A549 (cell line): ENCODE results near the gene CDHR2. TPM values are rescaled to one million over a fixed set of nuclear protein-coding genes. Genes with fewer than 3 reads are reported as not detected.

Source experiments
- ATAC-seq, 2 experiments: fragments of 200-7000 bp in 1 of 2; fragments of >200 bp in 1 of 2; cut with Nextera tagmentation in 1 of 2; cut with Tn5 transposase in 1 of 2; 3 replicates each; pipeline versions ENCODE4 v1.8.0 to v1.9.1; 2018 to 2020; ENCODE audit warnings: mild to moderate bottlenecking in 1 of 2, moderate library complexity in 1 of 2
- CTCF ChIA-PET: fragments of 300-600 bp; sonication (Branson Sonifier 250); formaldehyde crosslinking; extraction: SDS; loops from one replicate; lab custom pipeline; 2021; ENCODE audit warnings: antibody characterized with exemption, inconsistent platforms; lab: Yijun Ruan, JAX
- POLR2A ChIA-PET: fragments of 350-600 bp; formaldehyde crosslinking; extraction: SDS; loops from one replicate; lab custom pipeline; 2021; ENCODE audit warnings: antibody characterized with exemption, inconsistent platforms; lab: Yijun Ruan, JAX
- DNase-seq, 2 experiments: peaks; one replicate each; pipeline versions ENCODE4 v3.0.0 to v3.0.0-alpha.2; 2011 to 2016; ENCODE audit warnings: low read depth in 1 of 2, low spot score in 1 of 2
- FAIRE-seq: peaks from 2 replicates; lab custom pipeline; 2011; peaks lifted over from hg19 to GRCh38; lab: Jason Lieb, UNC
- H3K27ac ChIP-seq, 2 experiments: fragments of >200 bp; sonication (Bioruptor Twin); formaldehyde crosslinking; 3 replicates each; pipeline ENCODE4 v1.5.1; 2016 to 2017
- H3K4me1 ChIP-seq: fragments of >200 bp; sonication (Bioruptor Twin); formaldehyde crosslinking; 3 replicates; pipeline ENCODE4 v1.6.1; 2016
- H3K4me2 ChIP-seq: fragments of >200 bp; sonication (Bioruptor Twin); formaldehyde crosslinking; 3 replicates; pipeline ENCODE4 v1.6.1; 2016
- H3K4me3 ChIP-seq: fragments of >200 bp; sonication (Bioruptor Twin); formaldehyde crosslinking; 3 replicates; pipeline ENCODE4 v1.5.1; 2016
- H3K9me3 ChIP-seq: fragments of >200 bp; sonication (Bioruptor Twin); formaldehyde crosslinking; 3 replicates; pipeline ENCODE4 v1.6.1; 2016
- CBX2 ChIP-seq: fragments of 200-600 bp; sonication (generic); IDR thresholded peaks from 2 replicates; pipeline ENCODE4 v1.6.1; 2016; ENCODE audit warnings: low read depth, mild to moderate bottlenecking, borderline replicate concordance
- CBX8 ChIP-seq: fragments of 200-600 bp; sonication (generic); IDR thresholded peaks from 2 replicates; pipeline ENCODE4 v1.6.1; 2016
- CEBPB ChIP-seq, 2 experiments: fragments of >200 bp in 1 of 2; sonication (Bioruptor Twin) in 1 of 2; formaldehyde crosslinking in 1 of 2; IDR thresholded peaks; 2 replicates each; pipeline ENCODE4 v1.6.1; 2012 to 2016
- CHD4 ChIP-seq: fragments of 200-600 bp; sonication (generic); IDR thresholded peaks from 2 replicates; pipeline ENCODE4 v1.6.1; 2016; ENCODE audit warnings: antibody characterized with exemption, mild to moderate bottlenecking, borderline replicate concordance
- CTCF ChIP-seq: fragments of >200 bp; sonication (Bioruptor Twin); formaldehyde crosslinking; IDR thresholded peaks from 3 replicates; pipeline ENCODE4 v1.5.1; 2016
- EHMT2 ChIP-seq: fragments of 200-600 bp; sonication (generic); IDR thresholded peaks from 2 replicates; pipeline ENCODE4 v1.6.1; 2016; ENCODE audit warnings: antibody characterized with exemption, low read depth, mild to moderate bottlenecking, moderate library complexity
- ESRRA ChIP-seq: fragments of 150-350 bp; IDR thresholded peaks from 2 replicates; pipeline ENCODE4 v1.6.1; 2014; ENCODE audit warnings: mild to moderate bottlenecking, low read length, borderline replicate concordance
- FOSB ChIP-seq: fragments of 250-450 bp; sonication (Bioruptor Pico); IDR thresholded peaks from 2 replicates; pipeline ENCODE4 v1.5.0; 2020; ENCODE audit warnings: mild to moderate bottlenecking, moderate library complexity
- FOXS1 ChIP-seq: fragments of 250-450 bp; sonication (Bioruptor Pico); IDR thresholded peaks from 2 replicates; pipeline ENCODE4 v1.5.0; 2020; ENCODE audit warnings: mild to moderate bottlenecking, moderate library complexity
- MAFK ChIP-seq: fragments of 450-650 bp; IDR thresholded peaks from 2 replicates; pipeline ENCODE4 v1.6.1; 2014; ENCODE audit not compliant: partially characterized antibody
- MAX ChIP-seq: IDR thresholded peaks from 2 replicates; pipeline ENCODE4 v1.6.1; 2012
- MAZ ChIP-seq: fragments of 150-350 bp; IDR thresholded peaks from 2 replicates; pipeline ENCODE4 v1.6.1; 2014; ENCODE audit warnings: antibody characterized with exemption, low read depth, low read length, borderline replicate concordance
- MYC ChIP-seq: IDR thresholded peaks from 2 replicates; pipeline ENCODE4 v1.6.1; 2012; ENCODE audit warnings: mild to moderate bottlenecking, inconsistent platforms, low read length, improper control_type of control experiment, borderline replicate concordance
- NFE2L2 ChIP-seq: fragments of 150-350 bp; conservative IDR thresholded peaks from 2 replicates; pipeline ENCODE4 v1.6.1; 2014; ENCODE audit warnings: low read length
- NR3C1 ChIP-seq: fragments of >200 bp; sonication (Bioruptor Twin); formaldehyde crosslinking; IDR thresholded peaks from 3 replicates; pipeline ENCODE4 v1.6.1; 2017
- POLR2AphosphoS2 ChIP-seq: conservative IDR thresholded peaks from 2 replicates; pipeline ENCODE4 v1.6.1; 2012; ENCODE audit warnings: low read length, improper control_type of control experiment, inconsistent platforms
- RARB ChIP-seq: fragments of 250-450 bp; sonication (Bioruptor Pico); IDR thresholded peaks from 2 replicates; pipeline ENCODE4 v1.8.0; 2021; ENCODE audit warnings: mild to moderate bottlenecking, moderate library complexity
- RNF2 ChIP-seq: fragments of 200-600 bp; sonication (generic); IDR thresholded peaks from 2 replicates; pipeline ENCODE4 v1.6.1; 2016; ENCODE audit warnings: low read depth, mild to moderate bottlenecking, antibody characterized with exemption, moderate library complexity, borderline replicate concordance
- SMC3 ChIP-seq: fragments of >200 bp; sonication (Bioruptor Twin); formaldehyde crosslinking; IDR thresholded peaks from 3 replicates; pipeline ENCODE4 v1.6.1; 2018; ENCODE audit warnings: inconsistent platforms
- SREBF2 ChIP-seq: fragments of 450-650 bp; IDR thresholded peaks from 2 replicates; pipeline ENCODE4 v1.6.1; 2014; ENCODE audit warnings: mild to moderate bottlenecking, moderate library complexity
- ZC3H11A ChIP-seq: fragments of 450-650 bp; IDR thresholded peaks from 2 replicates; pipeline ENCODE4 v1.6.1; 2014; ENCODE audit warnings: antibody characterized with exemption, mild to moderate bottlenecking
- ZFP36 ChIP-seq: fragments of 450-650 bp; IDR thresholded peaks from 2 replicates; pipeline ENCODE4 v1.6.1; 2014; ENCODE audit warnings: borderline replicate concordance; ENCODE audit not compliant: partially characterized antibody
- ZNF302 ChIP-seq: fragments of 250-450 bp; sonication (Bioruptor Pico); IDR thresholded peaks from 2 replicates; pipeline ENCODE4 v1.9.0; 2021; ENCODE audit warnings: inconsistent platforms, mild to moderate bottlenecking, moderate library complexity
- ZSCAN20 ChIP-seq: fragments of 250-450 bp; sonication (Bioruptor Pico); IDR thresholded peaks from 2 replicates; pipeline ENCODE4 v1.8.0; 2022; ENCODE audit warnings: mild to moderate bottlenecking, moderate library complexity
- WGBS: methylation state at CpG from one replicate; pipeline ENCODE4 v1.1.6; 2017; ENCODE audit errors: missing lambda C conversion rate; 5-methylcytosine and 5-hydroxymethylcytosine counted together
- polyA plus RNA-seq, 4 experiments: library from polyadenylated mRNA; depleted of rRNA in 3 of 4; stranded (reverse); fragments of >200 nt; fragmentation: RNase III in 1 of 4; extraction: RNeasy Plus Mini Kit Qiagen cat#74134 plus additional on column Dnase treatment in 1 of 4; gene quantifications; 2 replicates in 3 of 4; 3 replicates in 1 of 4; pipeline ENCODE4 v1.2.3, GENCODE V29; 2011 to 2017

Gene CDHR2
- polyA plus RNA-seq, 2 of the 4 experiments (the other 2 are of a cell fraction) = 0.09 TPM; not detected in 1

GRCh38 chr5:176501333-176501732 is 47.8 kb upstream of the CDHR2 start:
- Histone ChIP-seq H3K4me2 (no peak overlapping the region), H3K27ac (no peak overlapping the region), H3K4me3 (no peak overlapping the region), H3K4me1 (peaks cover 18% of the 10 kb centered on the region; the same call in 2 of the 3 replicates)
- CTCF ChIA-PET = interaction anchor here (0.6 to 1.7 kb wide), 5 partner anchors 13 to 42 kb away, joined by 3 to 5 read pairs (median 3); no protein-coding TSS in a partner anchor
- FAIRE-seq = no peak
- DNase-seq = no peak
- no peak for TF ChIP-seq CEBPB (IDR thresholded peaks at IDR 0.05)
- no peak for TF ChIP-seq RARB
- TF ChIP-seq ZC3H11A = no peak
- TF ChIP-seq NR3C1 = no peak
- no peak for TF ChIP-seq RNF2
- TF ChIP-seq CTCF = no peak
- no peak for TF ChIP-seq ESRRA
- TF ChIP-seq CHD4 = no peak
- TF ChIP-seq MYC = no peak
- TF ChIP-seq, all 56 proteins: peak for 0
- POLR2A ChIA-PET = no interaction called here
- 95% methylated on average over 1 of the region's 1 CpG for WGBS
- no peaks in the 10 kb centered on the region for H3K9me3 ChIP-seq
- ATAC-seq = peak in 1 of 2 experiments; percentile 58; a peak in 3 of 6 replicates

GRCh38 chr5:176503496-176503895 is 45.6 kb upstream of the CDHR2 start:
- ATAC-seq (no peak), DNase-seq (no peak)
- TF ChIP-seq SMC3 (no peak), FOXS1 (CRISPR knock-in tag) (no peak), FOSB (CRISPR knock-in tag) (no peak), NR3C1 (no peak), POLR2AphosphoS2 (no peak), ZSCAN20 (no peak), MAZ (no peak), EHMT2 (no peak)
- TF ChIP-seq, all 56 proteins: peak for 0
- no peak for FAIRE-seq
- WGBS = 91% methylated on average over 5 of the region's 5 CpGs
- peaks cover 5% of the 10 kb centered on the region; the same call in 1 of the 3 replicates for H3K4me1 ChIP-seq
- no peaks in the 10 kb centered on the region for H3K9me3 ChIP-seq
- ChIA-PET CTCF (interaction anchor here (1.4 to 2.0 kb wide), 2 partner anchors 14 to 55 kb away, joined by 3 to 8 read pairs; partner anchors contain the start of gene FAF2), POLR2A (no interaction called here)
- no peak overlapping the region for H3K27ac ChIP-seq
- H3K4me3 ChIP-seq = no peak overlapping the region
- H3K4me2 ChIP-seq = no peak overlapping the region

GRCh38 chr5:176507911-176508310 is 41.2 kb upstream of the CDHR2 start:
- no peak overlapping the region for H3K27ac ChIP-seq
- TF ChIP-seq ZSCAN20 (no peak), ZNF302 (CRISPR knock-in tag) (no peak), NR3C1 (no peak), RNF2 (no peak), POLR2AphosphoS2 (no peak), SREBF2 (no peak), CBX2 (no peak)
- FAIRE-seq = no peak

GRCh38 chr5:176508603-176509002 is 40.5 kb upstream of the CDHR2 start:
- TF ChIP-seq RARB = no peak
- TF ChIP-seq CBX8 = no peak
- no peak for TF ChIP-seq ZFP36
- no peak for TF ChIP-seq ZSCAN20
- TF ChIP-seq MAFK = no peak
- TF ChIP-seq MAX = no peak
- TF ChIP-seq NFE2L2 = no peak
- DNase-seq (no peak), FAIRE-seq (no peak), ATAC-seq (no peak)
- Histone ChIP-seq H3K9me3 (no peaks in the 10 kb centered on the region), H3K27ac (no peak overlapping the region), H3K4me1 (no peaks in the 10 kb centered on the region), H3K4me3 (no peak overlapping the region), H3K4me2 (no peak overlapping the region)
- POLR2A ChIA-PET = interaction anchor here (0.6 kb wide), 1 partner anchor 16 kb away, joined by 7 read pairs; no protein-coding TSS in a partner anchor
- CTCF ChIA-PET = interaction anchor here (1.0 to 1.2 kb wide), 2 partner anchors 27 to 55 kb away, joined by 3 to 4 read pairs; no protein-coding TSS in a partner anchor
- 93% methylated on average over 4 of the region's 4 CpGs for WGBS

More at GRCh38 chr5:176507911-176508310, 41.2 kb upstream of the CDHR2 start:
- ChIA-PET POLR2A (interaction anchor here (0.5 kb wide), 1 partner anchor 279 kb away, joined by 3 read pairs; no protein-coding TSS in a partner anchor), CTCF (interaction anchor here (1.0 to 1.2 kb wide), 2 partner anchors 28 to 56 kb away, joined by 3 to 4 read pairs; no protein-coding TSS in a partner anchor)
- ATAC-seq (no peak), DNase-seq (no peak)
- no peak overlapping the region for H3K4me2 ChIP-seq
- no peak overlapping the region for H3K4me3 ChIP-seq
- H3K9me3 ChIP-seq = no peaks in the 10 kb centered on the region
- H3K4me1 ChIP-seq = no peaks in the 10 kb centered on the region
- 84% methylated on average over 2 of the region's 2 CpGs for WGBS
